K562 (cell line): Measurements from ENCODE around the gene SETD3. TPM values are rescaled to one million over a fixed set of nuclear protein-coding genes. Genes with fewer than 3 reads are reported as not detected.
A peak's percentile ranks its signal among the peaks of the same experiment; 100 is the strongest.

Source experiments
- ARID1B ChIP-seq: fragments of 450-650 bp; IDR thresholded peaks from 2 replicates; pipeline ENCODE4 v1.6.1; 2016; ENCODE audit warnings: antibody characterized with exemption, mild to moderate bottlenecking, inconsistent platforms
- BCOR ChIP-seq: fragments of 450-650 bp; IDR thresholded peaks from 2 replicates; pipeline ENCODE4 v1.6.1; 2016
- DDX20 ChIP-seq: fragments of 450-650 bp; IDR thresholded peaks from 2 replicates; pipeline ENCODE4 v1.6.1; 2016; ENCODE audit warnings: missing genetic modification characterization, low read depth, mild to moderate bottlenecking, missing compliant biosample characterization, moderate library complexity
- ELF1 ChIP-seq: fragments of 200-800 bp; sonication (Bioruptor generic); IDR thresholded peaks from 2 replicates; pipeline ENCODE4 v1.6.1; 2016; ENCODE audit warnings: missing genetic modification characterization, missing compliant biosample characterization
- GATA2 ChIP-seq: sonication (generic); formaldehyde crosslinking; IDR thresholded peaks from 2 replicates; pipeline ENCODE4 v1.4.0; 2020; ENCODE audit warnings: mild to moderate bottlenecking, missing genetic modification reagents
- MXD1 ChIP-seq: fragments of 250-450 bp; sonication (Bioruptor Pico); IDR thresholded peaks from 2 replicates; pipeline ENCODE4 v1.8.0; 2021; ENCODE audit warnings: borderline replicate concordance, mild to moderate bottlenecking, moderate library complexity; ENCODE audit not compliant: poor library complexity, severe bottlenecking
- MYNN ChIP-seq, 2 experiments: sonication (generic); formaldehyde crosslinking in 1 of 2; IDR thresholded peaks; 2 replicates each; pipeline versions ENCODE4 v1.5.0 to v1.6.1; 2016 to 2020; ENCODE audit warnings: antibody characterized with exemption in 1 of 2, missing genetic modification reagents in 1 of 2
- NR4A1 ChIP-seq, 2 experiments: fragments of 250-450 bp in 1 of 2; fragments of 450-650 bp in 1 of 2; sonication (Bioruptor Pico) in 1 of 2; IDR thresholded peaks; 2 replicates each; pipeline versions ENCODE4 v1.4.0 to v1.6.1; 2016 to 2020; ENCODE audit warnings: mild to moderate bottlenecking in 2 of 2, missing compliant biosample characterization in 1 of 2, missing genetic modification characterization in 1 of 2, moderate library complexity in 1 of 2
- TSHZ1 ChIP-seq: fragments of 250-450 bp; sonication (Bioruptor Pico); IDR thresholded peaks from 2 replicates; pipeline ENCODE4 v1.4.0; 2020; ENCODE audit warnings: mild to moderate bottlenecking, moderate library complexity
- WHSC1 ChIP-seq: IDR thresholded peaks from one replicate; pipeline ENCODE4 v1.6.1; 2012; ENCODE audit warnings: low read length, control low read depth, inconsistent platforms
- ZNF121 ChIP-seq: sonication (generic); formaldehyde crosslinking; conservative IDR thresholded peaks from 2 replicates; pipeline ENCODE4 v1.8.0; 2022; ENCODE audit warnings: missing genetic modification reagents
- ZNF830 ChIP-seq: fragments of 250-450 bp; sonication (Bioruptor Pico); IDR thresholded peaks from 2 replicates; pipeline ENCODE4 v1.5.0; 2021; ENCODE audit warnings: mild to moderate bottlenecking
- polyA plus RNA-seq, 8 experiments: library from polyadenylated mRNA; depleted of rRNA in 4 of 8; stranded (reverse) in 5 of 8; unstranded in 3 of 8; fragments of >200 nt; fragmentation: Nextera tagmentation in 2 of 8; fragmentation: Illumina TruSeq in 1 of 8; extraction: Ambion mirVana in 2 of 8; extraction: Trizol in 1 of 8; gene quantifications; 2 replicates each; pipeline versions ENCODE4 v1.2.1 to v1.2.3, GENCODE V29; 2011 to 2014; ENCODE audit warnings: inconsistent platforms in 1 of 8, missing spikeins in 1 of 8
- total RNA-seq, 7 experiments: library from RNA; depleted of rRNA in 6 of 7; stranded (reverse); fragments of >200 nt in 6 of 7; fragmentation: Illumina TruSeq in 2 of 7; extraction: Trizol in 2 of 7; gene quantifications; 2 replicates each; pipeline versions ENCODE4 v1.2.1 to v1.2.3, GENCODE V29; 2011 to 2021; ENCODE audit warnings: low replicate concordance in 1 of 7

Gene SETD3
- total and polyA plus RNA-seq, 9 of the 15 experiments (the other 6 are each of a cell fraction or from before 2014, with no cell fraction given): 8.5 to 35.9 (median 26.5) TPM

- no peak for TF ChIP-seq MXD1 (CRISPR knock-in tag)
- no peak for TF ChIP-seq ELF1
- TF ChIP-seq ARID1B: peak; percentile 58
- no peak for TF ChIP-seq ZNF121 (CRISPR knock-in tag)
- no peak for TF ChIP-seq MYNN (IDR thresholded peaks at IDR 0.05)
- TF ChIP-seq MYNN (CRISPR knock-in tag; IDR thresholded peaks at IDR 0.05): no peak
- no peak for TF ChIP-seq WHSC1
- TF ChIP-seq NR4A1 (CRISPR knock-in tag; IDR thresholded peaks at IDR 0.05): no peak
- TF ChIP-seq NR4A1 (tag; IDR thresholded peaks at IDR 0.05): no peak
- TF ChIP-seq BCOR: peak; percentile 77
- TF ChIP-seq TSHZ1 (CRISPR knock-in tag): no peak
- TF ChIP-seq DDX20 (tag): no peak
- no peak for TF ChIP-seq ZNF830 (CRISPR knock-in tag)
- TF ChIP-seq GATA2 (CRISPR knock-in tag): peak; percentile 91
These were observed 60.8 kb downstream of the SETD3 start (continued) for GRCh38 chr14:99419905-99420304.
